Measurements from ENCODE around the gene MAPK12.

The MAPK12 gene

GRCh38 chr22:50232481-50233151 is 28.9 kb downstream of the MAPK12 start:
- no peak for DNase-seq (ENCODE audit: low read depth in 3 of 3)

GRCh38 chr22:50229370-50229769 is 32.1 kb downstream of the MAPK12 start:
- DNase-seq (ENCODE audit: low read depth in 3 of 3): no peak

GRCh38 chr22:50228366-50228765 is 33.1 kb downstream of the MAPK12 start:
- DNase-seq (ENCODE audit: low read depth in 3 of 3): no peak

GRCh38 chr22:50227579-50228215 is 33.8 kb downstream of the MAPK12 start:
- DNase-seq (ENCODE audit: low read depth in 3 of 3): no peak

- no peak for DNase-seq (ENCODE audit: low read depth in 3 of 3)
Observed at GRCh38 chr22:50226875-50227165, 34.7 kb downstream of the MAPK12 start.

GRCh38 chr22:50226063-50226874 is 35.2 kb downstream of the MAPK12 start:
- no peak for DNase-seq (ENCODE audit: low read depth in 3 of 3)

GRCh38 chr22:50225200-50225969 is 36.1 kb downstream of the MAPK12 start:
- DNase-seq (ENCODE audit: low read depth in 3 of 3): no peak

GRCh38 chr22:50224071-50224470 is 37.4 kb downstream of the MAPK12 start:
- no peak for DNase-seq (ENCODE audit: low read depth in 3 of 3)

- DNase-seq (ENCODE audit: low read depth in 3 of 3): no peak
Observed at GRCh38 chr22:50222508-50222907, 39.0 kb downstream of the MAPK12 start.

- DNase-seq (ENCODE audit: low read depth in 3 of 3): no peak
Observed at GRCh38 chr22:50221410-50222300, 39.8 kb downstream of the MAPK12 start.

- DNase-seq (ENCODE audit: low read depth in 3 of 3): no peak
Observed at GRCh38 chr22:50220603-50221409, 40.7 kb downstream of the MAPK12 start.

GRCh38 chr22:50219800-50220602 is 41.5 kb downstream of the MAPK12 start:
- DNase-seq (ENCODE audit: low read depth in 3 of 3): no peak

GRCh38 chr22:50218996-50219727 is 42.3 kb downstream of the MAPK12 start:
- DNase-seq (ENCODE audit: low read depth in 3 of 3): no peak

- DNase-seq (ENCODE audit: low read depth in 3 of 3): no peak
Observed at GRCh38 chr22:50218153-50218995, 43.1 kb downstream of the MAPK12 start.

GRCh38 chr22:50217543-50218152 is 43.8 kb downstream of the MAPK12 start:
- DNase-seq (ENCODE audit: low read depth in 3 of 3): no peak

GRCh38 chr22:50216684-50217520 is 44.6 kb downstream of the MAPK12 start:
- no peak for DNase-seq (ENCODE audit: low read depth in 3 of 3)

Data from stimulated activated CD4-positive, alpha-beta T cell treated with anti-CD3 and anti-CD28 coated beads, TNF-alpha, amount 100 ng/mL, for 4 hours (primary cell).